ENCODE data around the gene CAMK1D.
"Not testable (repeated sequence)": the region's sequence is repeated elsewhere in the genome, so short reads cannot be mapped to it uniquely, and the experiment has no call there.

The CAMK1D gene

DNA sequence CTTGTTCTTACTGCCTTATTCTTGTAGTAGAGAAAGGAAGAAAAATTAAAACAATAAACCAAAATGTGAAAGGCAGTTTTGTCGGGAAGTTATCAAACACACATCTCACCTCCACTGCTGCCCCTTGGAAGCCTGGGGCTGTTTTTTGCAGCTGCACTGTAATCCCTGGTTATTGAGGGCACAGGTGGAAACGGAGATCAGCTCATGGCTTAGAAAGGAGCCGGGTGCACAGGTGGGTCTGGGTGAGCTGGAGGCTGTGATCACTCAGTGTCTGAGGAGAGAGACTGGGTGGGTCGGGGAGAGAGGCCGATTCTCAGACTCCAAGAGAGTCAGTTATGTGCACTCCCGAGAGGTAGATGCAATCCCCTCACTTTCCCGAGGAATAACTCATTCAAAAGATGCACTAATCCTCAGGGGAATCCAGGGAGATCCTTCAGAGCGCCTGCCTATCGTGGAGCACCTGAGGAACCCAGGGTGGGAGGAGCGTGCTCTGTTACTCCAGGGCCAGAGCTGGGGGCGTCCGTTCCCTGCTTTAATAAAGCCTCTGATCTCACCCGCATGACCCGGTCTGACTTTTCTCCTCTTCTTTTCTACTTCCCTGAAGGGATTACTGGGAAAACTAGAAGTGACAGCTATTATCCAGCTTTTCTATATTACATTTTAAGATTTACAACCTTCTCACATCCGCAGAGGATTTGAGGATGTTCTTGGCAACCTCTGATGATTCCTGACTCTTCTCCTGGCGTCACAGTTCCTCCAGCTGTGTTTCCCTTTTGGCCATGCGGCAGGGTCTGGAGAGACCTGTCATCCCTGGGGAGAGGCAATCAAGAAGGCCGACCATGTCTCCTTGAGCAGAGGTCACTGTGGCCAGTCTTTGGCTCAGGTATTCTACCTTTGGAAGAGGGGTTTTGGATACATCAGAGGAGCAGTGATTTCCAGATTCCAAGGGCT is 82.1 kb downstream of the CAMK1D start:
- DNase-seq: no peak

DNA sequence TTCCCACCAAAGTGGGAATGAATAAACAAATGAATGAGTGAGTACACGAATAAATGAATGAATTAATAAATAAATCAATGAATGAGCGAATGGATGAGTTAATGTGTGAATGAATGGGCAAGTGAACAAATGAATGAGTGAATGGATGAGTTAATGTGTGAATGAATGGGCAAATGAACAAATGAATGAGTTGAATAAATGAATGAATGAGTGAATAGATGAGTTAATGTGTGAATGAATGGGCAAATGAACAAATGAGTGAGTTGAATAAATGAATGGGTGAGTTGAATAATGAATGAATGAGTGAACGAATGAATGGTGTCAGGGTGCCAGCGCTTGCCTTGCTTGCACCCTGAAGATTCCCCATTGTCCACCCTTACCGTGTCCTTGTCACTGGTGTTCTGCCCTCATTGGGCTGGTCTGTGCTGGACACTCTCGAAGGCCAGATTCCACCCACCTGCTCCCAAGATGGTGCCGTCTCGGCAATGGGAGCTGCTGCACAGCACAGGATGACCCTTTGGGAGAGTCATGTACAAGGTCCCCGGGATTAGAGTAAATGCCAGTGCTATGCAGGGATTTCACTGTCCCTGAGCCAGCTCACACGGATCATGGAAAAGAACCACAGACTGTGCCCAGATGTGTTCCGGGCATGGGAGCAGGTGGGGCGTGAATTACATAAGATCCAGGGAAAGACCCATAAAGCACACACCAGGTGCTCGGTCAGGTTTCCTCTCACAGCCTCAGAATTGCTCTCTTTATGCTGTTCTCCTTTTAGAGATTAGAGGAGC is 83.2 kb downstream of the CAMK1D start:
- DNase-seq: no peak

GRCh38 chr10:12434277-12434676 is 84.9 kb downstream of the CAMK1D start:
- no peak for DNase-seq

- not testable (repeated sequence) for DNase-seq
Observed at GRCh38 chr10:12434677-12435076, 85.3 kb downstream of the CAMK1D start.

- no peak for DNase-seq
Observed at GRCh38 chr10:12435348-12435747, 86.0 kb downstream of the CAMK1D start.

- no peak for DNase-seq
Observed at GRCh38 chr10:12438919-12439692, 89.8 kb downstream of the CAMK1D start.

- not testable (repeated sequence) for DNase-seq
Observed at GRCh38 chr10:12439767-12440166, 90.4 kb downstream of the CAMK1D start.

GRCh38 chr10:12443026-12443425 is 93.7 kb downstream of the CAMK1D start:
- DNase-seq: no peak

DNA sequence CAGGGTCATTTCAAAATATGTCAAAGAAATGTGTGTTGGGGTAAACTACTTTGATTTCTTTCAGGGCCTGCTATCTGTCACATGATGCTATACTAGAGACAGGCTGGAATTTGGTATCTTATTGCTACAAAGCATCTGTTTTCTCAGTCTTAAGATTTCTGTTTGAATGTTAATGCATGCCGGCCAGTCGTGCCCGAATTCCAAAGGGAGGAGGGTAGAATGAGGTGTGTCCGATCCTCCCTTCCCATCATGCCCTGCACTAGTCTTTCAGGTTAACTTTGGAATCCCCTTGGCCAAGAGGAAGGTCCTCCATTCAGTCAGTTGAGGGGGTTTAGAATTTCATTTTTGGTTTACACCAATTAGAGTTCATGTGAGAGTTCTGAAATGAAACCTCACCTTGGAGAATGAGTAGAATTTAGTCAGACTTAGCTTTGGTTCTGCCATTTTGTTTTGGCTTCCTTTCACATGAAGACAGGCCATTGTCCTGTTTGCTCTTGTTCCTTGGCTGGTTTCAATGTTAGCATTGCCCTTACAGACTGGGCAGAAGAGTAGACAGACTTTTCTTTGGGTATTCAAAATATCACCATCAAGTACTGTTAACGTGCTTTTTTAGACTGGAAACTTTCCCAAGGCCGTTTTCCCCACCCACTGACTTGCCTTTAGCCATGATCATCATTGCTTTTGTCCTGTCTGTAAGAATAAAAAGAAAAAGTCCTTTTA is 95.8 kb downstream of the CAMK1D start:
- no peak for DNase-seq

DNA sequence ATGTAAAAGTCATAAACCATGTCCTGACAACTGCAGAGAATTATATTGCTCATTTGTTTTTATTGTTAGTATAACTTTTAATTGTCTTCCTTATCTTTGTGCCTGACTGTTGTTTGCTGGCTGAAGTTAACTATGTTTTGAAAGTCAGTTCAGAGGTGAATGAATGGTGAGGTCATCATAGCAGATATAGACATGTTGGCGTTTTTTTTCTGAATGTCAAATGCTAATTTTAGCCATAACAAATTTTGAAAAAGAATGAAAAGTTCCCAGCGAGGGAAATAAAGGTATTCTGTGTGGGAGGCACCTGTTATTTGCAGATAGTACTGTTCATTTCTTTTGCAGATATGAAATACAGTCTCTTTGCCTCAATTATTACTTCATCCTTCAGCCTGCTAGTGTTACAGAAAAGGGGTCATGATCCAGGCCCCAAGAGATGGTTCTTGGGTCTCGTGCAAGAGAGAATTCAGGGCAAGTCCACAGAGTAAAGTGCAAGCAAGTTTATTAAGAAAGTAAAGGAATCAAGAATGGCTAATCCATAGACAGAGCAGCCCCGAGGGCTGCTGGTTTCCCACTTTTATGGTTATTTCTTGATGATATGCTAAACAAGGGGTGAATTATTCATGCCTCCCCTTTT is 96.5 kb downstream of the CAMK1D start:
- DNase-seq: no peak

DNA sequence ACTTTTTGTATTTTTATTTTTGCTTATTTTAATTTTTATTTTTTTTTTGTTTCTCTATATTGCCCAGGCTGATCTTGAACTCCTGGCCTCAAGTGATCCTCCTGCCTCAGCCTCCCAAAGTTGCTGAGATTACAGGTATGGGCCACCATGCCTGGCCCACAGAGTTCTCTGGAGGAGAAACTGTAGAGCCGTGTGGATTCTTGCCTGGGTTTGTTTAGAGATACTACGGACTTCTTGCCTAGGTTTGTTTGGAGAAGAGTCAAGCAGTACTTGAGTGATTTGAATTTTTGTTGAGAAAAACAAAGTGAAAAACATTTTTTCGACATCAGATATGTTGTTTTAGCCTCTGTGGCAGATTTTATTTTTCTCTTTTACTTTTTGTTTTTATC is 99.0 kb downstream of the CAMK1D start:
- no peak for DNase-seq

DNA sequence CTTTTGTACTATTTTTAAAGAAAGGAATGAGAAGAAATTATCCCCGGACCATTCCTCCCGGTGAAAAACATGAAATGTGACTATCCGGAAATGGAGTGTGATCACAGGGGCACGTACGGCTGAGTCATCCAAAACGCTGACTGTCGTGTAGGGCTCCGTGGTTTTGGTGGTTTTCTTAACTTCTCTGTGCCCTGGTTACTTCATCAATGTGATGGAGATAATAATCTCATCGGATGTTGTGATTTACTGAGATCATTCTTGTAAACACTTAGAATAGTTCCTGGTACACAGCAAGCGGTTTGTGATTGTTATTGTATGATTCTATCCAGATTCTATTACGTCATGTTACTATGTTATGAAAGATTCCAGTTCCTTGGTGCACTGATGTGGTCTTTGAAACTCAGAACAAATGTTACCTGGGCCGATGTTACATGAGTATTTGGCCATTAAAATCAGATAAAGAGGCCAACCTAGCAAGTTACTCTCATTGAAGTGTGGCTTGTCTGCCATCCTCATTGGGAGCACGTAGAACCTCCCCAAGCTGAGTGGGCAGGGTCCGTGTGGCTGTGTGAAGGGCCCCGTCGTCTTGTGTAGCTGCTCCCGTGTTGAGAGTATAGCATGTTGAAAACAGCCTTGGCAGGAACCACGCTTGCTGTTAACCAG is 99.5 kb downstream of the CAMK1D start:
- peak; percentile 96 for DNase-seq

DNA sequence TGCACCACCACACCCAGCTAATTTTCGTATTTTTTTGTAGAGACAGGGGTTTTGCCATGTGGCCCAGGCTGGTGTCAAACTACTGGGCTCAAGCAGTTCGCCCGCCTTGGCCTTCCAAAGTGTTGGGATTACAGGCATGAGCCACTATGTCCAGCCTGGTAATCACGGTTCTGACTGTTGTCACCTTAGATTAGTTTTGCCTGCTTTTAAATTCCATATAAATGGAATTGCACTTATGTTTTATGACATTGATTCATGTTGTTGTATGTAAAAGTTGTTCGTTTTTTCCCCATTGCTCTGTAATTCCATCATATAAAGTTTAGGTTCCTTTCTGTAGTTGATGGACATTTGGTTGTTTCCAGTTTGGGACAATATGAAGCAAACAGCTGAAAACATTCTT is 106.0 kb downstream of the CAMK1D start:
- DNase-seq: no peak

- peak; percentile 88 for DNase-seq
Observed at GRCh38 chr10:12455766-12456165, 106.4 kb downstream of the CAMK1D start.

DNA sequence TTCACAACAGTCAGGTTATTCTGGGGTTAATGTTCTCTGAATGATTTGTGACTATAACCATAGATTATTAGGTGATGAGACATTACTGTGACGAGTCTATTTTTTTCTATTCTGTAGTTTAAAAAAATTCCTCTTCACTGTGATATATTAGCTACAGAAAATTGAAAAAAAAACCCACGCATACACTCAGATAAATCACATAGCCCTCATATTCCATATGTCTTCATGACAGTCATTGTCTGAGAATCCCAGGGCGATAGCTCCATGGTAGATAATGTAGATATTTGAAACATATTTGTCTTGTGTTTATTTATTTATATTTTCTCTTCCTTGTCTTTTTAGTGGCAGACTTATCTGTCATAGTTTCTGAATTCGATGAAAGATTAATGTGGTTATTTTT is 110.0 kb downstream of the CAMK1D start:
- DNase-seq: no peak

- no peak for DNase-seq
Observed at GRCh38 chr10:12459762-12460161, 110.4 kb downstream of the CAMK1D start.

- no peak for DNase-seq
Observed at GRCh38 chr10:12463459-12463838, 114.1 kb downstream of the CAMK1D start.

DNA sequence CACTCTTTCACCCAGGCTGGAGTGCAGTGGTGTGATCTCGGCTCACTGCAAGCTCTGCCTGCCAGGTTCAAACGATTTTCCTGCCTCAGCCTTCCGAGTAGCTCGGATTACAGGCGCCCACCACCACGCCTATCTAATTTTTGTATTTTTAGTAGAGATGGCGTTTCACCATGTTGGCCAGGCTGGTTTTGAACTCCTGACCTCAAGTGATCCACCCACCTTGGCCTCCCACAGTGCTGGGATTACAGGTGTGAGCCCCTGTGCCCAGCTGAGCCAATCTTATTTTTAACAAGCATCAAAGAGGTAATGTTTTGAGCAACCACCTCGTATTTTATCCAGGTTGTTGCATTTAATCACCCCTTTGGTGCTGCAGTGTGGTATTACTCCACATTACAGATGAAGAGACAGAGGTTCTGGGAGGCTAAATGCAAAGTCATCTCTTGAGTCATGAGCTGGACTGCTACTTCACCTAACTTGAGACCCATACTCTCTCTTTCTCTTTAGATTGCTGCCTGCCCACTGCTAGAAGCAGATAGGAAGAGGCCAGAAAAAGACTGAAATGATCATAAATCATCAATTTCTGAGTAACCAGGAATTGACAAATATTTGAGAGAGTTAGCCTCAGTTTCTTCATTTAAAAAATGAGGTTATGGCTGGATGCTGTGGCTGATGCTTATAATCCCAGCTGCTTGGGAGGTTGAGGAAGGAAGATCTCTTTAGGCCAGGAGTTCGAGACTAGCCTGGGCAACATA is 116.2 kb downstream of the CAMK1D start:
- DNase-seq: no peak

GRCh38 chr10:12466704-12467305 is 117.5 kb downstream of the CAMK1D start:
- DNase-seq: no peak

- no peak for DNase-seq
Observed at GRCh38 chr10:12469345-12469744, 120.0 kb downstream of the CAMK1D start.
